SIG-M5 treated with dmso at 0.1 percent for 504 hours (cell line): Measurements from ENCODE around the gene TFB2M.
"Not testable (repeated sequence)": the region's sequence is repeated elsewhere in the genome, so short reads cannot be mapped to it uniquely, and the experiment has no call there.

Experiments
- DNase-seq: peaks from one replicate; lab custom pipeline; 2025; ENCODE audit not compliant: unreplicated experiment; lab: John Stamatoyannopoulos, UW

Gene TFB2M, protein sequence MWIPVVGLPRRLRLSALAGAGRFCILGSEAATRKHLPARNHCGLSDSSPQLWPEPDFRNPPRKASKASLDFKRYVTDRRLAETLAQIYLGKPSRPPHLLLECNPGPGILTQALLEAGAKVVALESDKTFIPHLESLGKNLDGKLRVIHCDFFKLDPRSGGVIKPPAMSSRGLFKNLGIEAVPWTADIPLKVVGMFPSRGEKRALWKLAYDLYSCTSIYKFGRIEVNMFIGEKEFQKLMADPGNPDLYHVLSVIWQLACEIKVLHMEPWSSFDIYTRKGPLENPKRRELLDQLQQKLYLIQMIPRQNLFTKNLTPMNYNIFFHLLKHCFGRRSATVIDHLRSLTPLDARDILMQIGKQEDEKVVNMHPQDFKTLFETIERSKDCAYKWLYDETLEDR

DNA sequence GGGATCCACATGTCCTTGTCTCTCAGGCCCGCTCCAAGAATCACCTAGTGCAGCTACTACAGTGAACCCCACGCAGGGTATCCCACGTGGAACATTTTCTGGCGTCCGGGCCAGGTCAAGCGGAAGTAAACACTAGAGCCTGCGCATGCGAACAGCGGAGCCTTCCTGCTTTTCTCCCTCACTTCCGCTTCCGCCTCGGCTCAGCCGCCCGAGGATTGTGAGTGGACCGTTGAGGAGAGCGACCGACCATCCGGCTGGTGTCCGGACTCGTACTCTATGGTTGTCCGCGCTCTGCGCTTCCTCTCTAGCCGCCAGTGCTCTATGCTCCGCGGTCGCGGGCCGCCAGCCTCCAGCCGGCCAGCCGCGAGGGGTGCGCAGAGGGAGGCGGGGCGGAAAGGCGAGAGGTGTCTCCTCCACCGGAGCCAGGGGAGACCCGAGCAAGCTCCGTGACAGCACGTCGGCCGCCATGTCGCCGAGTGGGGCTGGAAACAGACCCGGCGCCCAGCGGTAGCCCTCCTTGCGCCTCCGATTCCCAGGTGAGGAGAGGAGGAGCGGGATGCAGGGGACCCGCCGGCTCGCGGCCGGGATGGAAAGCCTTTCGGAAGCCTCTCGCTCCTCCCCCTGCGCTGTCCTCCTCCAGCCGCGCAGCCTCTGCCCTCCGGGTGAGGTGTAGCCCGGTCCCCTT is at the start of gene TFB2M, which contains the start of gene CNST:
TFB2M (minus strand) TSS at position 134 of the 685 bp plus-strand sequence; CDS start at position 11, 123 bp downstream.
CNST (plus strand) TSS at position 329 of the 685 bp plus-strand sequence. CDS start 25,107 bp downstream, outside the sequence.
- peak; percentile 100 for DNase-seq

GRCh38 chr1:246613096-246613758 is 47.2 kb upstream of the TFB2M start:
- DNase-seq: no peak

GRCh38 chr1:246609632-246610031 is 43.6 kb upstream of the TFB2M start:
- no peak for DNase-seq

GRCh38 chr1:246608616-246609376 is 42.7 kb upstream of the TFB2M start:
- peak; percentile 97 for DNase-seq

GRCh38 chr1:246607462-246607861 is 41.4 kb upstream of the TFB2M start:
- DNase-seq: no peak

GRCh38 chr1:246605231-246605630 is 39.2 kb upstream of the TFB2M start:
- DNase-seq: not testable (repeated sequence)

- DNase-seq: no peak
Observed at GRCh38 chr1:246602194-246602593, 36.1 kb upstream of the TFB2M start.

- no peak for DNase-seq
Observed at GRCh38 chr1:246600579-246600978, 34.5 kb upstream of the TFB2M start.

DNA sequence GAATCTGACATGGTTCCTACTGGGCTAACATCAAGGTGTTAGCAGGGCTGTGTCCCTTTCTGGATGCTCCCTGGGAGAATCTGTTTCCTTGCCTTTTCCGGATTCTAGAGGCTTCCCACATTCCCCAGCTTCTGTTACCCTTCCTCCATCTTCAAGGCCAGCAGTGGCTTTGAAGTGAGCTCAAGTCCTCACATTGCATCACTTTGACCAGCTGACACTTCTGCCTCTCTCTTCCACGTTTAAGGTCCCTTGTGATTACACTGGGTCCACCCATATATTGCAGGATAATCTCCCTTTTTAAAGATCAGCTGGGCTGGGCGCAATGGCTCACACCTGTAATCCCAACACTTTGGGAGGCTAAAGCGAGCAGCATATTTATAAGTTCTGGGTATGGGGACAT is 33.3 kb upstream of the TFB2M start:
- DNase-seq: no peak

GRCh38 chr1:246597971-246598370 is 31.9 kb upstream of the TFB2M start:
- DNase-seq: no peak

DNA sequence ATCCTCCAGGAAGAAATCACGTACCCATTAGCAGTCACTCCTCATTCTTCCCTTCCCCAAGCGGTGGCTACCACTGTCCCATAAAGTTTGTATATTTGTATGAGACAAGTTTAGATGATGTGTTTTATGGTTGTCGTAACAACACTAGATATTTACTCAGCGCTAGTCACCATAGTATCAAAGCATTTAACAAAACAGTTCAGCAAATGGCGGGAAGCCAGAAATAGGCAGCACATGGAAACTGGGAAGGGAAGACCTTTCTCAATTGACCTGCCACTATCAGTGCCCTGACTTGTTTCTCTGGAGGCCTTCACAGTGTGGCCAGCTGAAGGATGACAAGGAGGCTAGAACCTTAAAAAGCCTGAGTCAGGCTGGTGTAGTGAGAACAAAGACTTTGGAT is 31.3 kb upstream of the TFB2M start:
- no peak for DNase-seq

DNA sequence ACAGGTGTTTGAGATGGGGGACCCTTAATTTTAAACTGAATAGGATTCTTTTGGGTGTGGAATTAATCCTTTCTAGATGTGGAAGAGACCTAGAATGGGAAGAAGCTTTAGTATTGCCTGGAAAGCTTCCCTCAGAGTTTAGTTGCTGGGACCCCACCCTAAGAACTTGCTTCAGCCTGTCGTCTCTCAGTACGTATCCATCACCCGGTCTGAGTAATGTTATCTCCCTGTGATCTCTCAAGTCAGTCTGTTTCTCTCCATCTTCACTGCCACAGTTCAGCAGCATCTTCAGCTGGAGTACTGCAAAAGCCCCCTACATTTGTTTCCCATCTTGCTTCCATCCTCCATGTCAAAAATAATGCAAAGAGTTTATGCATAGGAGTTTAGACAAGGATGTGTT is 29.1 kb upstream of the TFB2M start:
- DNase-seq: no peak

GRCh38 chr1:246592695-246593094 is 26.6 kb upstream of the TFB2M start:
- DNase-seq: no peak

- no peak for DNase-seq
Observed at GRCh38 chr1:246591958-246592357, 25.9 kb upstream of the TFB2M start.

DNA sequence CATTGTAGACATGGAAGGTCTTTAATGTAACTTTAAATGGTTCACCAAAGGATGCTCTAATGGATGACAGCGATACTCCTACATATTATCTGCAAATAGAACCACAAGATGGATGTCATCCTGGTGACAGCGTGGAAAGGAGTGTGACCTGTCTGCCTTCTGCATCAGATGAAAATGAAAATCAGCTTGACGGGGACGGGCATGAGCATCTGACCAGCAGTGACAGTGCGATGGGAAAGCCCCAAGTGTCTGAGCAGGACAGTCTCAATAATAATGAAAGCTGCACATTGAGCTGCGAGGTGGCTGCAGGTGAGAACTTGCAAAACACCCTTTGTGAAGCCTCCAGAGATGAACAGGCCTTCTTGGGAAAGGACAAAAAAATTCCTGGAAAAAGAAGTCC is 25.4 kb upstream of the TFB2M start:
- no peak for DNase-seq

GRCh38 chr1:246591047-246591446 is 25.0 kb upstream of the TFB2M start:
- DNase-seq: no peak

GRCh38 chr1:246589919-246590318 is 23.9 kb upstream of the TFB2M start:
- not testable (repeated sequence) for DNase-seq

DNA sequence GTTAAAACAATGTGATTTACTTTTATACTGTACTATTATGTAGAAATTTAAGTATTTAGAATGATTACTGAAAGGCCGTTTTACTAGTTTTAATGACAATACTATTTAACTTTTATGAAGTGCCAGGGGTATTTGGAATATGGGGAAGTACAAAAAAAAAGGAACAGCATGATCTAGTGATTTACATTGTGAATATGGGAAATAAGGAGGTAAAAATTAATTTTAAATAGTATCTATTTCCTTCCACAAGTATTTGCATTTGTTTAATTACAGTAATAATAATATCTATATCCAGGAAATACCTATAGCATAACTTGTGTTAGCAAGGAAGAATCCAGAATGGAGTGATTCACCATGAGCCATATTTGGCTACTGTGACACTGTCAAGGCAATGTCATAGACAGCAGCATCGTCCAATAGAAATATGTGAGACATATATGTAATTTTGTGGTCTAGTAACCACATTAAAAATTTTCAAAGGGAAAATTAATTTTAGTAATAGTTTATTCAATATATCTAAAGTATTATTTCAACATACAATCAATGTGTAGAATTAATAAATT is 22.2 kb upstream of the TFB2M start:
- DNase-seq: peak; percentile 57

DNA sequence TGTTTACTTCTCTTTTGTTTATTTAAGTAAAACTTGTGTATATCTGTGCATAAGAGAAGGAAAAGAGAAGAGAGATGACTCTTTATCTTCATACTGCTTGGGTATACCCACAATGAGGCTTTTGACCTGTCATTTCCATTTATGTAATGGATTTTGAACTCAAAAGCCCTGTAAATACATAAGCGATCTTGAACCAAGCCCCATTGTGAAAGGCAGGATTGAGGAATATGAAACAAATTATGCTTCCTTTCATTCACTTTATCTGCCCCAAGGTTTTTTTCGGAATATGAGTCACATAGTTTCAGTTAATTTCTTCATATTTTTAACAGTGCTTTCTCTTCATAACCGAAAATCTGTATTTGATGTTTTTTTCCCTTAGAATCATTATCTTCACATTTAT is 21.5 kb upstream of the TFB2M start:
- peak; percentile 96 for DNase-seq

GRCh38 chr1:246587032-246587431 is 21.0 kb upstream of the TFB2M start:
- DNase-seq: peak; percentile 41
